NT2/D1 (cell line): ENCODE data around the gene ABLIM1.

Experiments
- YY1 ChIP-seq: IDR thresholded peaks from 2 replicates; pipeline ENCODE4 v1.6.1; 2011; ENCODE audit not compliant: insufficient read length, insufficient read depth
- ZNF274 ChIP-seq: IDR thresholded peaks from 2 replicates; pipeline ENCODE4 v1.6.1; 2011; ENCODE audit warnings: mild to moderate bottlenecking, low read depth, low read length

- TF ChIP-seq ZNF274, result no peak
- TF ChIP-seq YY1, result no peak
Observed at GRCh38 chr10:114649217-114649903, 8.7 kb downstream of the ABLIM1 start.
